Caco-2 (cell line): ENCODE results near the gene GPS1. TPM values are rescaled to one million over a fixed set of nuclear protein-coding genes. Genes with fewer than 3 reads are reported as not detected.

Source experiments
- BruUV-seq: library from RNA; stranded (reverse); fragments of 400-500 nt; replicated peaks from 2 replicates; lab custom pipeline; 2021; lab: Mats Ljungman, UMichigan
- CTCF ChIA-PET: fragments of 300-600 bp; sonication (Branson Sonifier 250); formaldehyde crosslinking; loops from one replicate; lab custom pipeline; 2022; ENCODE audit warnings: antibody characterized with exemption; lab: Charles Lee
- POLR2A ChIA-PET: fragments of 300-600 bp; sonication (Branson Sonifier 250); formaldehyde crosslinking; loops from one replicate; lab custom pipeline; 2022; ENCODE audit warnings: antibody characterized with exemption; lab: Charles Lee
- DNase-seq, 2 experiments: peaks; one replicate each; pipeline versions ENCODE4 v3.0.0 to v3.0.0-alpha.2; 2020 to 2022
- H3K27me3 ChIP-seq: replicated peaks from 2 replicates; pipeline ENCODE4 v1.6.0; 2011; ENCODE audit warnings: low read length; ENCODE audit not compliant: control insufficient read depth, insufficient read depth
- H3K36me3 ChIP-seq: 2 replicates; pipeline ENCODE4 v1.5.1; 2011; ENCODE audit warnings: low read length; ENCODE audit not compliant: control insufficient read depth, insufficient read depth
- H3K4me1 ChIP-seq: fragments of 250-450 bp; sonication (Bioruptor Pico); 2 replicates; pipeline ENCODE4 v1.5.1; 2020; ENCODE audit warnings: mild to moderate bottlenecking
- H3K4me3 ChIP-seq: 2 replicates; pipeline ENCODE4 v1.5.1; 2011; ENCODE audit warnings: low read depth, mild to moderate bottlenecking, control low read depth, low read length
- H3K9me3 ChIP-seq: fragments of 250-450 bp; sonication (Bioruptor Pico); 2 replicates; pipeline ENCODE4 v1.5.1; 2020; ENCODE audit warnings: mild to moderate bottlenecking, moderate library complexity
- H3K27ac Mint-ChIP-seq: one replicate; pipeline ENCODE4 v1.8.0; 2022; ENCODE audit warnings: mixed read lengths; ENCODE audit not compliant: unreplicated experiment
- H3K27me3 Mint-ChIP-seq: one replicate; pipeline ENCODE4 v1.8.0; 2022; ENCODE audit warnings: mixed read lengths; ENCODE audit not compliant: insufficient read depth, unreplicated experiment
- H3K36me3 Mint-ChIP-seq: one replicate; pipeline ENCODE4 v1.8.0; 2022; ENCODE audit warnings: mild to moderate bottlenecking, mixed read lengths; ENCODE audit not compliant: insufficient read depth, unreplicated experiment
- H3K4me1 Mint-ChIP-seq: one replicate; pipeline ENCODE4 v1.8.0; 2022; ENCODE audit warnings: low read depth, mixed read lengths; ENCODE audit not compliant: unreplicated experiment
- H3K4me3 Mint-ChIP-seq: one replicate; pipeline ENCODE4 v1.8.0; 2022; ENCODE audit warnings: mild to moderate bottlenecking, moderate library complexity, mixed read lengths; ENCODE audit not compliant: unreplicated experiment
- H3K9me3 Mint-ChIP-seq: one replicate; pipeline ENCODE4 v1.8.0; 2022; ENCODE audit warnings: mixed read lengths; ENCODE audit not compliant: unreplicated experiment
- intact Hi-C: fragments of 100-400 bp; cut with micrococcal nuclease; formaldehyde crosslinking; loops from one replicate; pipeline ENCODE4 v1.10.0; 2022; ENCODE audit not compliant: unreplicated experiment
- total RNA-seq: library from RNA; stranded (reverse); gene quantifications from 2 replicates; pipeline ENCODE4 v1.2.3, GENCODE V29; 2022
- TF ChIP-seq, protein P1 (sequence below), 2 experiments: fragments of 200-600 bp in 1 of 2; IDR thresholded peaks; 1 replicate in 1 of 2; 2 replicates in 1 of 2; pipeline versions ENCODE4 v1.5.1 to v1.8.0; 2011 to 2022; ENCODE audit warnings: antibody characterized with exemption in 1 of 2, control low read depth in 1 of 2, inconsistent platforms in 1 of 2, low read depth in 1 of 2, low read length in 1 of 2, mild to moderate bottlenecking in 1 of 2, moderate library complexity in 1 of 2; ENCODE audit not compliant: insufficient read depth in 1 of 2, severe bottlenecking in 1 of 2, unreplicated experiment in 1 of 2

Gene GPS1
- total RNA-seq, 1 experiment from 2014 or later = 195 TPM

DNA sequence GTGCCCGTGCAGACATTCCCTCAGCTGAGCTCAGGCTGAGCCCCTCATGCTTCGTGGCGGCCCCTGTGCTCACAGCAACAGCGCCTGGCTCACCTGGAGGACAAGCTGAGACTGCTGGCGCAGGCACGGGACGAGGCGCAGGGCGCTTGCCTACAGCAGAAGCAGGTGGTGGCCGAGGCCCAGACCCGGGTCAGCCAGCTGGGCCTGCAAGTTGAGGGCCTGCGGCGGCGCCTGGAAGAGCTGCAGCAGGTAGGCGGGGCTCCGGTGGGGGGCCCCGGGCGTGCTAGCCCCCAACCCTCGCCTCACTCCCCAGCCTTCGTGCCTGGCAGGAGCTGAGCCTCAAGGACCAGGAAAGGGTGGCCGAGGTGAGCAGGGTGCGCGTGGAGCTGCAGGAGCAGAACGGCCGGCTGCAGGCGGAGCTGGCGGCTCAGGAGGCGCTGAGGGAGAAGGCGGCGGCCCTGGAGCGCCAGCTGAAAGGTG is 21.7 kb upstream of the GPS1 start:
- BruUV-seq = no TSS peak
- Histone ChIP-seq H3K27me3 (no peaks in the 10 kb centered on the region), H3K36me3 (peaks cover 2% of the 10 kb centered on the region; the same call in 1 of the 2 replicates), H3K9me3 (no peaks in the 10 kb centered on the region), H3K4me1 (peaks cover 14% of the 10 kb centered on the region), H3K4me3 (peak overlapping the region; percentile 64)
- Mint-ChIP-seq H3K4me1 (peaks cover 14% of the 10 kb centered on the region), H3K27me3 (no peaks in the 10 kb centered on the region), H3K9me3 (no peaks in the 10 kb centered on the region), H3K27ac (peak overlapping the region; percentile 80), H3K36me3 (peaks cover 34% of the 10 kb centered on the region), H3K4me3 (peak overlapping the region; percentile 85)
- no peak for DNase-seq
- ChIA-PET POLR2A (interaction anchor here (0.6 to 2.2 kb wide), 5 partner anchors 35 to 346 kb away, joined by 3 to 8 read pairs (median 4); partner anchors contain the start of genes ARL16, FASN, HGS and MCRIP1), CTCF (interaction anchor here (0.8 to 2.7 kb wide), 18 partner anchors 9 to 206 kb away, joined by 3 to 36 read pairs (median 4); partner anchors contain the start of genes CENPX and LRRC45)
- intact Hi-C loops = loop anchor here (1.0 kb wide), 1 partner anchor 124 kb away; no protein-coding TSS in a partner anchor
- TF ChIP-seq, protein P1, sequence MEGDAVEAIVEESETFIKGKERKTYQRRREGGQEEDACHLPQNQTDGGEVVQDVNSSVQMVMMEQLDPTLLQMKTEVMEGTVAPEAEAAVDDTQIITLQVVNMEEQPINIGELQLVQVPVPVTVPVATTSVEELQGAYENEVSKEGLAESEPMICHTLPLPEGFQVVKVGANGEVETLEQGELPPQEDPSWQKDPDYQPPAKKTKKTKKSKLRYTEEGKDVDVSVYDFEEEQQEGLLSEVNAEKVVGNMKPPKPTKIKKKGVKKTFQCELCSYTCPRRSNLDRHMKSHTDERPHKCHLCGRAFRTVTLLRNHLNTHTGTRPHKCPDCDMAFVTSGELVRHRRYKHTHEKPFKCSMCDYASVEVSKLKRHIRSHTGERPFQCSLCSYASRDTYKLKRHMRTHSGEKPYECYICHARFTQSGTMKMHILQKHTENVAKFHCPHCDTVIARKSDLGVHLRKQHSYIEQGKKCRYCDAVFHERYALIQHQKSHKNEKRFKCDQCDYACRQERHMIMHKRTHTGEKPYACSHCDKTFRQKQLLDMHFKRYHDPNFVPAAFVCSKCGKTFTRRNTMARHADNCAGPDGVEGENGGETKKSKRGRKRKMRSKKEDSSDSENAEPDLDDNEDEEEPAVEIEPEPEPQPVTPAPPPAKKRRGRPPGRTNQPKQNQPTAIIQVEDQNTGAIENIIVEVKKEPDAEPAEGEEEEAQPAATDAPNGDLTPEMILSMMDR (IDR thresholded peaks at IDR 0.05; ENCODE audit: insufficient read depth in 1 of 2, low read depth in 1 of 2, low read length in 1 of 2, severe bottlenecking in 1 of 2, unreplicated experiment in 1 of 2) = no peak

DNA sequence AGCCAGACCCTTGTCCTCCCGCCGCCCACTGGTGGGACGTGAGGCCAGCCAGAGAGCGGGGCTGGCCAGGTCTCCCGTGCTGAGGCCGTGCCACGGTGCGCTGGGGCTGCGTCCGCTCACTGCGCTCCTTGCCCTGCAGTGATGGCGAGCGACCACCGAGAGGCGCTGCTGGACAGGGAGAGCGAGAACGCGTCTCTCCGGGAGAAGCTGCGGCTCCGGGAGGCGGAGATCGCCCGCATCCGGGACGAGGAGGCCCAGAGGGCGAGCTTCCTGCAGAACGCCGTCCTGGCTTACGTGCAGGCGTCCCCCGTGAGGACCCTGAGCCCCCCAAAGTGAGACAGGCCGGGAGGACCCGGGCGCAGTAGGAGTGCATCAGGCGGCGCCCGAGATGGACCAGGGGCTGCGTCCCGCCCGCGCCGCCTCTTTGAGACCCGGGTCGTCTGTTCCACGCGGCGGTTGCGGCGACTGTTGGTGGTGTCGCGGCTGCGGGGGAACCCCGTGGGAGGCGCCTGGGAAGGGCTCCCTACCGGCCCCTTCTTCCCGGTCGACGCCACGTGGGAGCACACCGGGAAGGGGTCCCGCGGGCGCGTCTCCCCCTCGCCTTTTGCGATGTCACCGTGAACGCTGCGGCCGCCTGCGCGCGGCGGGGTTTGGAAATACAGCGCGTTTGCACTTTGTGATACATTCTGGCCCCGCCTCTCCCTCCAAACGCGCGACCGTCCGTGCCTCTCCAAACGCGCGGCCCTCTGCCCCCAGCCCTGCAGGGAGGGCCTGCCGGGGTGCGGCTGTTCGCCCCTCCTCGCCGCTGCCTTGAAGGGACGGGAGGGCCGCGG is 21.0 kb upstream of the GPS1 start:
- peaks cover 2% of the 10 kb centered on the region; the same call in 1 of the 2 replicates for H3K36me3 ChIP-seq
- peak overlapping the region; percentile 64 for H3K4me3 ChIP-seq
- H3K27me3 Mint-ChIP-seq = no peaks in the 10 kb centered on the region
- CTCF ChIA-PET = interaction anchor here (0.6 to 2.7 kb wide), 24 partner anchors 9 to 205 kb away, joined by 3 to 36 read pairs (median 4); partner anchors contain the start of genes CENPX, LRRC45 and PYCR1
- H3K36me3 Mint-ChIP-seq = peaks cover 28% of the 10 kb centered on the region
- H3K9me3 Mint-ChIP-seq = no peaks in the 10 kb centered on the region
- no TSS peak for BruUV-seq
- H3K9me3 ChIP-seq = no peaks in the 10 kb centered on the region
- peak overlapping the region; percentile 85 for H3K4me3 Mint-ChIP-seq
- DNase-seq = peak; percentile 89 to 93
- H3K27me3 ChIP-seq = no peaks in the 10 kb centered on the region
- POLR2A ChIA-PET = interaction anchor here (0.6 to 2.2 kb wide), 7 partner anchors 9 to 347 kb away, joined by 3 to 12 read pairs (median 4); partner anchors contain the start of genes ARL16, CENPX, FASN and HGS
- TF ChIP-seq, protein P1 (IDR thresholded peaks at IDR 0.05; ENCODE audit: insufficient read depth in 1 of 2, low read depth in 1 of 2, low read length in 1 of 2, severe bottlenecking in 1 of 2, unreplicated experiment in 1 of 2) = peak; percentile 91
- H3K27ac Mint-ChIP-seq = peak overlapping the region; percentile 80
- intact Hi-C loops = loop anchor here (1.0 kb wide), 1 partner anchor 124 kb away; no protein-coding TSS in a partner anchor
- peaks cover 11% of the 10 kb centered on the region for H3K4me1 Mint-ChIP-seq
- H3K4me1 ChIP-seq = peaks cover 14% of the 10 kb centered on the region
